Tibial nerve (tissue), 4 donors: ENCODE measurements around the gene CNPPD1. TPM values are rescaled to one million over a fixed set of nuclear protein-coding genes. Genes with fewer than 3 reads are reported as not detected.

Experiments
- DNase-seq, 2 donors: peaks; one replicate each; pipeline ENCODE4 v3.0.0-alpha.2; 2019; ENCODE audit warnings: low spot score in 2 of 2
- H3K27ac ChIP-seq, 4 donors: fragments of 200-600 bp; sonication (generic) in 3 of 4; one replicate each; pipeline ENCODE4 v1.5.1; 2017 to 2019; ENCODE audit warnings: mild to moderate bottlenecking in 1 of 4
- H3K27me3 ChIP-seq, 2 donors: fragments of 200-600 bp; sonication (generic) in 1 of 2; one replicate each; pipeline versions ENCODE4 v1.5.1 to v1.6.0; 2017 to 2019
- H3K36me3 ChIP-seq, 3 donors: fragments of 200-600 bp; sonication (generic); one replicate each; pipeline ENCODE4 v1.5.1; 2018 to 2019
- H3K4me1 ChIP-seq, 4 donors: fragments of 200-600 bp; sonication (generic) in 3 of 4; one replicate each; pipeline ENCODE4 v1.5.1; 2017 to 2019
- H3K4me3 ChIP-seq, 4 donors: fragments of 200-600 bp; sonication (generic) in 3 of 4; one replicate each; pipeline ENCODE4 v1.5.1; 2017 to 2019; ENCODE audit warnings: mild to moderate bottlenecking in 1 of 4, moderate library complexity in 1 of 4
- H3K9me3 ChIP-seq, 4 donors: fragments of 200-600 bp; sonication (generic) in 3 of 4; one replicate each; pipeline ENCODE4 v1.5.1; 2017 to 2019
- CTCF ChIP-seq, 5 experiments: fragments of 200-600 bp in 3 of 5; fragments of 450-650 bp in 2 of 5; sonication (generic) in 3 of 5; IDR thresholded peaks; one replicate each; pipeline ENCODE4 v1.5.1; 2016 to 2019; ENCODE audit warnings: antibody characterized with exemption in 5 of 5, mild to moderate bottlenecking in 3 of 5, moderate library complexity in 2 of 5
- EP300 ChIP-seq, 2 donors: sonication (generic); formaldehyde crosslinking; IDR thresholded peaks; one replicate each; pipeline ENCODE4 v1.6.1; 2017; ENCODE audit warnings: antibody characterized with exemption in 2 of 2, mild to moderate bottlenecking in 1 of 2
- POLR2A ChIP-seq, 2 donors: fragments of 450-650 bp; IDR thresholded peaks; one replicate each; pipeline ENCODE4 v1.6.1; 2017; ENCODE audit warnings: antibody characterized with exemption in 2 of 2, mild to moderate bottlenecking in 2 of 2, moderate library complexity in 2 of 2
- WGBS, 2 donors: methylation state at CpG; one replicate each; pipeline ENCODE4 v1.1.5; 2018; 5-methylcytosine and 5-hydroxymethylcytosine counted together
- total RNA-seq, 4 donors: library from RNA; depleted of rRNA; stranded (reverse); fragments of >200 nt; gene quantifications; one replicate each; pipeline ENCODE4 v1.1.0, GENCODE V29; 2016

The CNPPD1 gene
- total RNA-seq, 4 donors from 2014 or later, result 38.8 to 51.3 (median 49.4) TPM

GRCh38 chr2:219165058-219165911 lies 11.4 kb downstream of the CNPPD1 start:
- no peak overlapping the region for H3K27ac ChIP-seq
- no peaks in the 10 kb centered on the region for H3K9me3 ChIP-seq
- no peak for DNase-seq
- H3K4me3 ChIP-seq, result no peak overlapping the region
- TF ChIP-seq EP300 (IDR thresholded peaks at IDR 0.05) (no peak), CTCF (IDR thresholded peaks at IDR 0.05) (no peak), POLR2A (IDR thresholded peaks at IDR 0.05) (no peak)
- 76 to 80% methylated on average over 10 of the region's 10 CpGs for WGBS, 2 donors
- no peaks in the 10 kb centered on the region for H3K36me3 ChIP-seq
- no peaks in the 10 kb centered on the region for H3K27me3 ChIP-seq
- peaks cover 0 to 8% (median 6%) of the 10 kb centered on the region in 4 donors for H3K4me1 ChIP-seq

GRCh38 chr2:219163156-219163555 lies 13.6 kb downstream of the CNPPD1 start:
- TF ChIP-seq EP300 (IDR thresholded peaks at IDR 0.05) (no peak), CTCF (IDR thresholded peaks at IDR 0.05) (no peak), POLR2A (IDR thresholded peaks at IDR 0.05) (no peak)

GRCh38 chr2:219161097-219161496 lies 15.6 kb downstream of the CNPPD1 start:
- Histone ChIP-seq H3K27ac (peak overlapping the region; percentile 91 to 99 (median 96)), H3K9me3 (no peaks in the 10 kb centered on the region), H3K4me3 (peak overlapping the region; percentile 71 to 83 (median 78)), H3K27me3 (no peaks in the 10 kb centered on the region), H3K36me3 (peaks cover 0 to 23% (median 0%) of the 10 kb centered on the region in 3 donors), H3K4me1 (peaks cover 0 to 15% (median 12%) of the 10 kb centered on the region in 4 donors)
- TF ChIP-seq POLR2A (IDR thresholded peaks at IDR 0.05) (no peak), EP300 (IDR thresholded peaks at IDR 0.05) (no peak), CTCF (IDR thresholded peaks at IDR 0.05) (no peak)
- 75 to 77% methylated on average over 4 of the region's 4 CpGs for WGBS, 2 donors
- no peak for DNase-seq

More at GRCh38 chr2:219163156-219163555, 13.6 kb downstream of the CNPPD1 start:
- H3K27ac ChIP-seq, result no peak overlapping the region
- H3K36me3 ChIP-seq, result peaks cover 0 to 2% (median 0%) of the 10 kb centered on the region in 3 donors
- H3K4me3 ChIP-seq, result no peak overlapping the region
- no peaks in the 10 kb centered on the region for H3K9me3 ChIP-seq
- WGBS, 2 donors, result 91 to 93% methylated on average over 6 of the region's 6 CpGs
- peaks cover 0 to 15% (median 12%) of the 10 kb centered on the region in 4 donors for H3K4me1 ChIP-seq
- H3K27me3 ChIP-seq, result no peaks in the 10 kb centered on the region
- DNase-seq, result no peak

GRCh38 chr2:219160186-219161017 lies 16.3 kb downstream of the CNPPD1 start, which contains the start of gene NHEJ1:
Gene NHEJ1, minus strand, starts transcription at chr2:219160815. Its CDS starts 2,453 bp downstream, at chr2:219158362.
- Histone ChIP-seq H3K4me3 (peak within 1 kb of the TSS; percentile 71 to 83 (median 78)), H3K4me1 (peaks cover 0 to 15% (median 12%) of the 10 kb centered on the region in 4 donors), H3K9me3 (no peaks in the 10 kb centered on the region), H3K27ac (peak within 1 kb of the TSS; percentile 91 to 99 (median 96)), H3K36me3 (peaks cover 0 to 29% (median 0%) of the 10 kb centered on the region in 3 donors), H3K27me3 (no peaks in the 10 kb centered on the region)
- peak; percentile 99 for DNase-seq
- WGBS, 2 donors, result 0 to 1% methylated on average over 46 to 57 of the region's 70 CpGs
- TF ChIP-seq EP300 (IDR thresholded peaks at IDR 0.05) (peak; percentile 40 to 92), POLR2A (IDR thresholded peaks at IDR 0.05) (peak; percentile 62 to 78), CTCF (IDR thresholded peaks at IDR 0.05) (peak; percentile 96 to 100 (median 99))
